IPS-NIHi7 (cell line): Measurements from ENCODE around the gene ACAP2.
"Not testable (repeated sequence)": the region's sequence is repeated elsewhere in the genome, so short reads cannot be mapped to it uniquely, and the experiment has no call there.

Experiments used
- DNase-seq: peaks from one replicate; pipeline ENCODE4 v3.0.0; 2012; ENCODE audit warnings: mixed read lengths; ENCODE audit errors: extremely low spot score

Gene ACAP2

GRCh38 chr3:195394024-195394423 is 48.8 kb downstream of the ACAP2 start:
- no peak for DNase-seq

- no peak for DNase-seq
Observed at GRCh38 chr3:195388380-195388779, 54.4 kb downstream of the ACAP2 start.

- no peak for DNase-seq
Observed at GRCh38 chr3:195386739-195387138, 56.1 kb downstream of the ACAP2 start.

- DNase-seq, result peak; percentile 29
Observed at GRCh38 chr3:195385526-195385925, 57.3 kb downstream of the ACAP2 start.

GRCh38 chr3:195384952-195385351 is 57.9 kb downstream of the ACAP2 start:
- no peak for DNase-seq

- DNase-seq, result no peak
Observed at GRCh38 chr3:195372220-195372619, 70.6 kb downstream of the ACAP2 start.

- DNase-seq, result no peak
Observed at GRCh38 chr3:195366200-195366925, 76.5 kb downstream of the ACAP2 start.

GRCh38 chr3:195365371-195365770 is 77.4 kb downstream of the ACAP2 start:
- DNase-seq, result no peak

GRCh38 chr3:195357797-195358196 is 85.0 kb downstream of the ACAP2 start:
- DNase-seq, result not testable (repeated sequence)

- no peak for DNase-seq
Observed at GRCh38 chr3:195356151-195357086, 86.4 kb downstream of the ACAP2 start.

GRCh38 chr3:195354009-195354408 is 88.8 kb downstream of the ACAP2 start:
- not testable (repeated sequence) for DNase-seq

GRCh38 chr3:195352895-195353488 is 89.8 kb downstream of the ACAP2 start:
- DNase-seq, result no peak

- DNase-seq, result no peak
Observed at GRCh38 chr3:195348426-195349115, 94.2 kb downstream of the ACAP2 start.

- peak; percentile 26 for DNase-seq
Observed at GRCh38 chr3:195337747-195338146, 105.1 kb downstream of the ACAP2 start.

- DNase-seq, result no peak
Observed at GRCh38 chr3:195334967-195335366, 107.9 kb downstream of the ACAP2 start.

GRCh38 chr3:195319060-195319459 is 123.8 kb downstream of the ACAP2 start:
- DNase-seq, result no peak

- DNase-seq, result no peak
Observed at GRCh38 chr3:195312714-195313113, 130.1 kb downstream of the ACAP2 start.

- DNase-seq, result no peak
Observed at GRCh38 chr3:195307711-195308110, 135.1 kb downstream of the ACAP2 start.

GRCh38 chr3:195306369-195306768 is 136.5 kb downstream of the ACAP2 start:
- no peak for DNase-seq

- no peak for DNase-seq
Observed at GRCh38 chr3:195302431-195302830, 140.4 kb downstream of the ACAP2 start.

- DNase-seq, result no peak
Observed at GRCh38 chr3:195297446-195297845, 145.4 kb downstream of the ACAP2 start.

GRCh38 chr3:195296662-195297061 is 146.2 kb downstream of the ACAP2 start:
- DNase-seq, result no peak
